ENCODE results near the gene FAM200C.

Gene FAM200C

DNA sequence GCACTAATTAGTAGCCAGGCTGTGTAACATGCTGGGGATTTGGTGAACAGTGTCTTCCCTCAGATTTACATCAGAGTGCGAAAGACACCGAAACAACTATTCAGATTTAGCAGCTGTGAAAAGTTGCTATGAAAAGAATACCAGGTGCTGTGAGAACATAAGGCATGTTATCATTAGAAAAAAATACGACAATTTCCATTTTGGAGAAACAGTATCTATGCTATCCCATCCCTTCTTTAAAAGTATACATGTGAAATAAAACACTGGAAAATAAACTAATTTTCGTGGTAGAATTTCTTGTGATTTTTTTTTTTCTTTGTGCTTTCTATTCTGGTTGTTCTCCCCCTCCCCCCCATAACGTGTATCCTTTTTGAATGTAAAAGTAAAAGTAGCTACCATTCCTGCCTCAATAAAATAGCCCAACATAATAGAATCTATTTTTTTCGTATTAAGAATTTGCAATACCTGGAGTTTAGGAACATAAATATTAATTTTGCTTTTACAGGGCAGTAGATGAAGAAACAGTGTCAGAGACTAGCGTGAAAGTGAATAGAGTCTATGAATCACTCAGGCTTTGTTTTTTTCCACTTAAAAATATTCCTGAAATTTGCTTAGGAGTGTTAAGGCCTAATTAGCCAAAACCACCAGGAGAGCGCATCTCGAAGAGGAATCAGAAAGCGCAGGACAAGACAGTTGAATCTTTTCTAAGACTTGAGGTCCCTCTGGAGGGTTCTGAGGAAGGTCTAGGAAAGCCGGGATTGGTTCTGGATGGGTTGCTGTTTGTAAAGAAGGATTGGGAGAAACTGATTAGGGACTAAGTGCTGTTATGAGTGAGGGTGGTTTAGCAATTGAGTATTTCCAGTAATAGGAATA is 19.8 kb upstream of the FAM200C start:
- no peak for DNase-seq (ENCODE audit: low read depth in 2 of 2)

DNA sequence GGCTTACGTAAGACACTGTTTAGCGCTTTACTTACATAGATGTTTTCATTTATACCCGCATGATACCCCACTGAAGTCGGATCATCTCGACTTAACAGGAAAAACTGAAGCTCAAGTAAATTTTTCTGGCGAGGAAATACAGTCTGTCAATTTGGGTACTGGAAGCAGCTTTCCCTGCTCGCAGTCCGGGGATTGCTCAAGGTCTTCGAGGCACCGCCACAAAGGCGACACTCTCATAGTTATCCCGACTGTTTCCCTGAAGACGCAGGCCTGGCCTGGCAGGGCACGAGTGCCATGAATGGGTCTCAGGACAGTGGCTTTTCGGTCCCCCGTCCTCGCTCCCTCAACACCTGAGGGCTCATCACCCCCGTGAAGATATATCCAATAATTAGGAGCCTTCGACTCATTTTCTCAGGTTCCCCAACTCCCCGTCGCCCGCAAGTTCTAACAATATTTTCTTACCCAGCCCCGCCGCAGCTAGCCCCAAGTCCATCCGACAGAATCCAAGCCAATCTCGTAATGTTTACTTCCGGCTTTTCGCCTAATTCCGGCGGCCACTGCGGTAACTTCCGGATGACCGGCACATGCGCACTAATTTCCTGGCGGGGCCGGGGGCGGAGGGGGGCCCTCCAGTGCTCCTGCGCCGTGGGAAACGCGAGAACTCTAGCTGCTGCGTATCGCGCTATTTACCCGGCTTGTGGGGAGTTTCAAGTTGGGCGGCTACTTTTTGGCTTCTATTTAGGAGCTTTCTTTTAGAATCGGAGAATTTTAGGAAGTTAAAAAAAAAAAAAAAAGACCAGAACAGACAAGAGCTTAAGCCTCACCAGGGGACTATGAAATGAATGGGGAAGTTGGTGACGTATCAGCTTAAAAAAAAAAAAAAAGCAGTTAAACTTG is 19.0 kb upstream of the FAM200C start, which contains the start of gene SLU7:
Gene SLU7 (minus strand): TSS at position 521 of the 897 bp plus-strand sequence. CDS start 3,787 bp downstream, outside the sequence.
- peak; percentile 91 for DNase-seq (ENCODE audit: low read depth in 2 of 2)

DNA sequence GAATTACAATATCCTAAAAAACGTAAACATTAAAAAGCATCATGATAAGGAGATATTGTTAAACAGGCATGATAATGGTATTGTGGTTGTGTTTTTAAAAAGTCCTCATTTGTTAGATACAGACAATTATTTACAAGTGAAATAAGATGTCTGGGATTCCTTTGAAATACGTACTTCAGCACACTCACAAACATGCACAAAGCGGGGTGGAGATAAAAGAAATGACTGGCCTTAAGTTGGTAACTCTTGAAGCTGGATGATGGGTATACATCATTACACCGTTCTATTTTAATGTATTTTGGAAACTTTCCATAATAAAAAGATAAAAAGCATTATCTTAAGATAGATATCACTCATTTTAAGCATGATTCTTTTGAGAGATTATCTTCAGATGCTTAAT is 1.0 kb downstream of the FAM200C start:
- no peak for DNase-seq (ENCODE audit: low read depth in 2 of 2)

DNA sequence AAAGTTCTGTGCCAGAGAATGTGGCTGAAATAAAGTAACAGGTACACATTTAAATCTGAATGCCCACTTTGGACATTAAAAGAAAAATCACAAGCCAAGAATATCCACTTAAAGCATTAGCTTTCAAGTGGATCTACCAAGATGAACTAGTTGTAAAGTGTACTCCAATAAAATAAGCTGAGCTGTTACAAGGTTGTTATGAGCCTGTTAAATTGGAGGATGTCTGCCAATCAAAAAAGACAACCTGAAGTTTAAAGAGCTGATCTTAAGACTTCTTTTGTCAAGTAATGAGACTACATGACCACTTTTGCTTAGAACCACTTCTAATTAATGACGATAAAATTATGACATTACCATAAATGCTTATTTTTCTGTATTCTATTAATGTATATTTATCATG is 2.4 kb downstream of the FAM200C start:
- DNase-seq (ENCODE audit: low read depth in 2 of 2), result no peak

DNA sequence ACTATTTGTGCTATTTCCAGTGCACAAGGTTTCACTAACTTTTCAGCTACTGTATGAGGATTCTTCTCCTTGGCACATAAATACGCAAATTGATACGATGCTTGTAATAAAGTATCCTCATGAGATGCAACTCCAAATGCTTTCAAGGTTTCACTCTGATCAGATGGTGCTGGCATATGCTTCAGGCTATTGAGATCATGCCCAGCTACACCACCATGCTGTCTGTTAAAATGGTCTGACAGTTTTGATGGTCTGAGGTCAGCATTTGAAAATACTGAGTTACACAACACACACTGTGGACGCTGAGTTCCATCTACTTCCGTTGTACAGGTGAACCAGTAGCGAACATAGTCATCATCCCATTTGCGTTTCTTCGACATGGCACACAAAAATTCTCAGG is 4.7 kb downstream of the FAM200C start:
- DNase-seq (ENCODE audit: low read depth in 2 of 2), result no peak

DNA sequence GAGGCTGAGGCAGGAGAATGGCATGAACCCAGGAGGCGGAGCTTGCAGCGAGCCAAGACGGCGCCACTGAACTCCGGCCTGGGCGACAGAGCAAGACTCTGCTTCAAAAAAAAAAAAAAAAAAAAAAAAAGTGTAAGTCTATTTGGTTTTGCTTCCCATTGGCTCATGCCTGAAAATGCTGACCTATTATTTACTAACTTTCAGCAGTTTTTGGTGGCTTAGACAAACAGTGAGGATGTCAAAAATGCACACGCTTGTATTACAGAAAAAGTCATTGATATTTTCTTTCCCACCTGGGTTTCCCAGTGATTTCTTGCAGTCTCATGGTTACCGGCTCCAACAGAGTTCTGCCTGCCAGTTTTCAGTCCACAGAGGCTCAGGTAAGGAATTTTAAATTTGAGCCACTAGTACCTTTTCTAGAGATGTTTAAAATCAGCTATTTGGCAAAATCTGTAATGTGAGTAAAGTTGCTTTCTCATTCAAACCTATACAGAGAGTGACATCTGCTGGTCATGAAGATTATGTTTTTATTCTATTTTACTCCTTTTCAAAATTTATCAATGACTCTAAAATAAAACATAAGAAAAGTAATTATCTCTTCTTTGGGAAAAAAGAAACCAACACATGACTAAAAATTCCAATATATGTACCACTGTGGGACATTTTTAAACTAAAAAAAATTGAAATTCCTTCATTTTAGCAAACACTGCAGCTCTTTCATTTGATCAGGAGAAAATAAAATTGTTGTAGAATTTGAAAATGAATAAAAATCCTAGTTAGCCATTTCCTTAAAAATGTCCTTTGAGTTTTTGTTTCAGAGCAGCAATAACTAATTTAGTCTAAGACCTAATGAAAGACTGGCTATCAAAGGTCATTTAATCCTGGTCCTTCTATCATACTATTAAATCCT is 8.8 kb downstream of the FAM200C start:
- no peak for DNase-seq (ENCODE audit: low read depth in 2 of 2)

DNA sequence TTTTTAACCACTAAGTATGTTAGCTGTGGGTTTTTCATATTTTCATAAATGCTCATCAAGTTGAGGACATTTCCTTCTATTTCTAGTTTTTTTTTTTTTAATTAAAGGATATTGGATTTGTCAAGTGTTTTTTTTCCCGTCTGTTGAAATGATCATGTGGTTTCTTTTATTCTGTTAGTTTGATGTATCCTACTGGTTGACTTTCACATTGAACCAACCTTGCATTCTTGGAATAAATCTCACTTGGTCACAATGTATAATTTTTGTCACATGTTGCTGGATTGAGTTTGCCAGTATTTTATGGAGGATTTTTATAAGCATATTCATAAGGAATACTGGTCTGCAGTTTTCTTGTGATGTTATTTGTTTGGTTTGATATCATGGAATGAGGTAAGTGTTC is 12.4 kb downstream of the FAM200C start:
- DNase-seq (ENCODE audit: low read depth in 2 of 2), result no peak

DNA sequence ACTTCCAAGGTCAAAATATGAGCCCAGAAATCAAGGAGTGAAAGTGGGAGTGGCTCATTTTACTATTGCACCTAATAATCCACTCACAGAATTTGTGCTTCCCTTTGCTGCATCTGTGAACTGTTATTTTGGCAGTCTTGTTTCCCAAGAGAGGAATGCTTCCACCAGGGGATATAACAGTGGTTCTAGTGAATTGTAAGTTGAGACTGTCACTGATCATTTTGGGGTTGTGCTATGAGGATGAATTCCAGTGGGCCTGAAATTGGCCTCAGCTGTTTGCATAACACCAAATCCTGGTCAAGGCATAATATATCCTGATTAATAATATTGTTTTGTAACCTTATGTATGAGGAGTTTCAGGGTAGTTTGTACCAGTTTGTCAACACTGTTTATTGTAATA is 14.4 kb downstream of the FAM200C start:
- DNase-seq (ENCODE audit: low read depth in 2 of 2), result no peak

DNA sequence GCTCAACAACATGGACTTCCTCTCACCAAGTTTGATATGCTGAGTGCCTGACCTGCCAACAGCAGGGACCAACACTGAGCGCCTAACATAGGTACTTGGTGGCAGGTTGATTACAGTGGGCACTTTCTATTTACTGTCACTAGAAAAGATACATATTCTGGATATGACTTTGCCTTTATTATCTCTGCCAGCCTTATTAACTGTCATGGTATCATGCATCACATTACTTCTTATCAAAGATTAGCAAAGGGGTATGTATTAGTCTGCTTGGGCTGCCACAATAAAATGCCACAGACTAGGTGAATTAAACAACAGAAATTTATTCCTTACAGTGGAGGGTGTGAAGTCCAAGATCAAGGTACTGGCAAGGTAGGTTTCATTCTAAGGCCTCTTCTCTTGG is 15.2 kb downstream of the FAM200C start:
- DNase-seq (ENCODE audit: low read depth in 2 of 2), result no peak

DNA sequence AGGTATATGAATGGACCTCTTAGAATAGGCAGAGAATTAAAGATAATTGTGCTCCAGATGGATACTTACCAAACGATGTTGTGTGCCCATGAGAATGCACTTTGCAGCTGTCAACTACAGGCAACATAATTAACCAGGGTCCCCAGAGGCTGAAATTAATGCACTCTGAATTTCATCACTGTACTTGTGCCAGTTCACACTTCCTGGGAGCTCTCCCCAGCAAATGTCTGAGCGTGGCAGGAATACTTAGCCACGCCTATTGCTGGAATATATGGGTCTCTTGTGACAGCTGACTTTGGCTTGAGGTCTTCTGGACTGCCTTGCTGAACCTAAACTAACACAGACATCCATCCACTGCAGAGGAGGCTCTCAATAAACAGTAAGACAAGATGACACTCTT is 17.5 kb downstream of the FAM200C start:
- no peak for DNase-seq (ENCODE audit: low read depth in 2 of 2)

DNA sequence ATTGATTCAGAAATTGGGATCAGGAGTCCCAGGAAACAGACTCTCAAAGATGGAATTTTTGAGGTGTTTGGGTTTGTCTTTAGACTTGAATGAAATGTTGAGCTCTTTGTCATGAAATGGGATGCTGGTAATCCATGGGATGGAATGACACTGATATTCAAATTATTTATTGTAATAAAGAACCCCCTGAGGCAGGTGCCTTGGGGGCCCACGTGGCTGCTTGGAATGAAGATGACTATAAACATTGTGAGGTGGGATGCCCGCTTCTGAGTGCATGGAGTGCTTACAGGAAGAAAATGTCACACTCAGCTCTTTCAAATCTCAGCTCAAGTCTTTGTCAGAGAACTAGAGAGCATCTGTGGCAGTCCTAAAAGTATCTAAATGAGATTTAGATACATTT is 19.8 kb downstream of the FAM200C start:
- DNase-seq (ENCODE audit: low read depth in 2 of 2), result no peak

DNA sequence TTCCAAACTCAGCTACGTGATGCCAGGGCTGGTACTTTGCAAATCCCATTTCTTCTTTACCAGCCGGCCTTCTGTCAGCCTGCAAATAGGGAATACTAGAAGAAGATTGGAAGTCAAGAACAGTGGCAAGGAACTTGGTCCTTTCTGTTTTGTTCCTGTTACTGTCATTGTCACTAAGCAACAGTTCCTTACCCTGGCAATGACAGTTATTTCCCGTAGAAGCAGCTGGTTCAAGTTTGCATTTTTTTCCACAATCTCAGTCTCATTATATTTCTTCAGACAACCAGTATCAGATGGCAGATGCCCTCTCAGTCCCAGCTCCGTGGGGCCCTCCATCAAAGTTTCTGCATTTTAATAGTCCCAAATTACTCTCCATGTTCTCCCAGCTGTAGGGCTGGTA is 20.3 kb downstream of the FAM200C start:
- DNase-seq (ENCODE audit: low read depth in 2 of 2), result no peak

DNA sequence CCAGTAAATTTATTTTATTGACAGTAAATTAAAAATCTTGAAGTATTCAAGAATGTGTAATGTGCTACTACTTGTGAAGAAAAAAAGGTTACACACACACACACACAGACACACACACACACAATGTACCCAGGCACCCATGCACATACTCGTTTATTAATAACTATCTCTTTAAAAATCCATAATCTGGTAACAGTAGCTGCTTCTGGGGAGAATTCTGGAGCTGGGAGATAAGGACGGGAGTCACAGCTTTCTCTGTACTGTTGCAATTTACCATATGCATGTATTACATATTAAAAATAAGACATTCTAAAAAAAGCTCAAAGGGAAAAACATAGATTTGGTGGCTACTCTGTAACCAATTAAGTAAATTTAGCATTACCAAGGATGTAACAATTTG is 21.5 kb downstream of the FAM200C start:
- DNase-seq (ENCODE audit: low read depth in 2 of 2), result no peak

DNA sequence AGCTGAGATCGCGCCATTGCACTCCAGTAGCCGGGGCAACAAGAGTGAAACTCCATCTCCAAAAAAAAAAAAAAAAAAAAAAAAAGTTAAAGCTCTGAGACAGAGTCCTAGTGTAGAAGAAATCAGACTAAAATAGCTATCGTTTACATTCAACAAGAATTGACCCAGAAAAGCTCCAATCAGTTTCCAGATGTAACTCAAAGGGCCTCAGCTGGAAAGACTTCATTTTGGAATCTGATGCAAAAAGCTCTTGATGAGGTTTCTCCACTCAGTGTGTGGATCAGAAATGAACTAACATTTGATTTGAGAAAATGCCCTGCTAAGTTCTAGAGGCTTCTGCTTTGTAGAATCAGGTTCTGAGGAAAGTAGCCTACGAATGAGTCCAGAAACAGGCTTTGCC is 22.2 kb downstream of the FAM200C start:
- DNase-seq (ENCODE audit: low read depth in 2 of 2), result no peak

DNA sequence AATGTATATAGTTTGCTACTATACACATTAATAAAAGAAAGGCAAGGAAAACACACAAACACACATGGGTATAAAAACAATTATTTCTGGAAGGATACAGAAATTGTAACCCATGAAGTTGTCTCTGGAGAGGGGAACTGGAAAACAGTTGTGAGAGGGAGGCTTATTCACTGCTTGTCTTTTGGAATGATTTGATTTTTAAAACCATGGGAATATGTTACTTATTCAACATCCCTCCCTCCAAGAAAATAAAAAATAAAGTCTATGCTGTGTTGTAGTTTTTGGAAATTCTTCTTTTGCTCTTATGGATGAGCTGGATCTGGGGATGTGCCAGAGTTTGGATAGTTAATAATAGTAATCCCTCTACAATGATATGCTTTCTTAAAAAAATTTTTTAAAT is 23.4 kb downstream of the FAM200C start:
- no peak for DNase-seq (ENCODE audit: low read depth in 2 of 2)

DNA sequence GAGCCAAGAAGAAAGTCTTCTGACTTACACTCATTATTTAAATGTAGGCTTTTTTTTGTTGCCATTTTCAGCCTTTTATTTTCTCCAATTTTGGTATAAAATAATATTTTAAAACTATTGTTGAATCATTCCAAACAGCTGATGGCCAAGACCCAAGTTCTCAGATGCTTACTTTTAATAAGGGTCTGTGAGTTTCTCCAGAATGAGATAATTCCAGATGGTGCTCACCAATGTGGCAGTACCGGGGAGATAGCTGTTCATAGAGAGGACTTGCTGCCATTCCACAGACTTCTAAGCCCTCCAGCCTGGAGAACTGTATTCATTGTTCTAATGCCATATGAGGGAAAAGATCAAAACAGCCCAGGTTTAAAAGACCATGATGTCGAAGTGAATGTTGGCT is 24.2 kb downstream of the FAM200C start:
- DNase-seq (ENCODE audit: low read depth in 2 of 2), result no peak

DNA sequence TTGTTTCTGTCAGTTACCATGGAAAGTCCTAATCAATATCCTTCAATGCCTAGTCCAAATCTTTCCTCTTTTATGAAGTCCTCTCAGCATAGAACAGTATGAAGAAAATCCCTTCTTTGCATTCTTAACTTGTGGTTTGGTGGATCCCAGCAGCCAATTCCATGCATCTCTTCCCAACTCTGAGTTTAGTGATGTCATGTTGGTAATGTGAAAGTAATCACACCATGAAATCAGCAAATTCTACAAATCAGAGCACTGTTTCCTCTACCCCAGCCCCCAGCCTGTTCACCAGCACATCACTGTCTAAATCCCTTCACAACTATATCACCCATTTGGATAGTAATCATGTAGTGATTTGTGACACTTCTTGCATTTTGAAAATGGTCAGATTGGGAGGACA is 24.7 kb downstream of the FAM200C start:
- no peak for DNase-seq (ENCODE audit: low read depth in 2 of 2)

DNA sequence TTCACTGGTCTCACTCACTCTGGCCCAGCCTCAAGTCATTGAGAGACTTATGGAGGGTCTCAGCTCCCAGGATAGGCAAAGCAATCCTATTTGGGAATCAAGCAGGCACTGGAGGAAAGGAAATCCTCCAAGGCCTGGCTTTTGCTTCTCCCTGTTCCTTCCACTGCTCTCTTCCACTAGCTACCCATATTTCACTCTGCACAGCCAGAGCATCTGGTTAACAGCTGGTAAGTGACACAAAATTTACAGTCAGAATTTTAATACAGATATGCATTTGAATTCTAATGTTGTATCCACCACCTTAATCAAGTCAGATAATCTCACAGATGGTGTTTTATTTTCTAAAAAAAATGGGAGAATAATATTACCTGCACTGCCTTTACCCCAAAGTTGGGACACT is 28.6 kb downstream of the FAM200C start:
- no peak for DNase-seq (ENCODE audit: low read depth in 2 of 2)

DNA sequence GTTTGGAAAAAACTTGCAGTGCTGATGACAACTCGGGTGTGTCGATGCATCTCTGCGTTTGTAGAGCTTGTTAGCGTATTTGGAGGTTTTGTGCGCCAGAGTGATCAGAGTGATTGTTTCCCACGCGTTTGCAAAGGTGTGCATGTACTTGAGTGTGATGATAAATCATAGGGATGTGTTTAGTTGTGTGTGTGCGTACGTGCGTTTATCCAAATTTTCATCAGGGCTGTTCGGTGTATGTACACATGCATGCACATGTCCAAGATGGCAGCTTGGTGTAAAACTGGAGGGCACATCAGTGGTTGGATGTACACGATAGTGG is 29.2 kb downstream of the FAM200C start:
- no peak for DNase-seq (ENCODE audit: low read depth in 2 of 2)

DNA sequence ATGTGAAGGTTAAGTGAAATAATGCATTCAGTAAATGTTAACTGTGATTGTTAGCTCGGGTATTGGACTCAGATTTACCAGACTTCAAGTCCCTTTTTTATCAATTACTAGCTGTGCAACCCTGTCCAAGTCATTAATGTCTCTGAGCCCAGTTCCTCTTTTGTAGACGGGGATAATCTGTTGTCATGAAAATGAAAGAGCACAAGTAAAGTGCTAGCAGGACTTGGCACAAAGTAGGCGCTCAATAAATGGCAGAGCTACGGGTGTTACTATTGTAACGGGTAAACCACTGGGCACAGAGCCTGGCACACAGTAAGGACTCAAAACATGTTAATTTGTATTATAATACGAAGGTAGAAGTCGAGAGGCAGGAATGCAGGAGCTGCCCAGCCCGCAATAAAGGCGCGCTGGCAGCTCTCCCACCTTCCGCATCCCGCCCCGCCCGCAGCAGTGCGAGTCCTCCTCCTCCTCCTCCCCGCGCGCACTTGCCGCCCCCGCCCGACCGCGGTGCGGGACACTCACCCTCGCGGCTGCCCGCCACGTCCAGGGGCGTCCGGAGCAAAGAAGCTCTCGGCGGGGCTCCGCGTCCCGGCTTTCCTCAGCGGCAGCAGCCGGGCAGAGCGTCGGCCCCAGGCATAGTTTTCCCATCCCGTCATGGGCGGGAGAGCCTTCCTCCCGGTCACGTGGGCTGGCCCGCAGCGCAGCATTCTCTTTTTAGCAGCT is 29.7 kb downstream of the FAM200C start, which contains the start of gene C1QTNF2:
Gene C1QTNF2 (minus strand): TSS at position 637 of the 723 bp plus-strand sequence. CDS start 15,615 bp downstream, outside the sequence.
- DNase-seq (ENCODE audit: low read depth in 2 of 2), result no peak

DNA sequence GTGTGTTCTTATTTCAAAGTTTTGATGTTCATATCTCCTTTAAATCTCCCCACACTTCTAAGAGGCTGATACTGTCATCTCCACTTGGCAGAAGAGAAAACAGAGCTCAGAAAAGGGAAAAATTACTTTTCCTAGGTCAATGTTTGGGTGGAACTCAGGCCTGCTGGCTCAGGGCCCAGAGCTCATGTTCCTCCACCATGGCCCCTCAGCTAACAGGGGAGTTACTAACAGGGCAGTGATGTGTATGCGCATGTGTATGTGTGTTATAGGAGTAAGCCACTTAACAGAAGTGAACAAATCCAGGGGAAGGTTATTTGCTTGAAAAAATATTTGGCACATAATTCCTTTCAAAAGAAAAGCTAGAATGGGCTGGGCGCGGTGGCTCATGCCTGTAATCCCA is 32.0 kb downstream of the FAM200C start:
- DNase-seq (ENCODE audit: low read depth in 2 of 2), result no peak

Measured in stimulated activated CD4-positive, alpha-beta T cell treated with anti-CD3 and anti-CD28 coated beads, Interleukin-4, amount 100 ng/mL, for 48 hours (primary cell).